ENCODE measurements around the gene SH2D5.

GRCh38 chr1:20685741-20686140 is 46.8 kb downstream of the SH2D5 start:
- TF ChIP-seq CTCF (conservative IDR thresholded peaks at IDR 0.05; ENCODE audit: low read length) (no peak), EZH2phosphoT487 (IDR thresholded peaks at IDR 0.05; ENCODE audit: borderline replicate concordance, low read depth, low read length) (no peak)

All from OCI-LY7 (cell line).